Hepatic stellate cell (primary cell): Measurements from ENCODE around the gene KBTBD6.
"Not testable (repeated sequence)": the region's sequence is repeated elsewhere in the genome, so short reads cannot be mapped to it uniquely, and the experiment has no call there.

Experiments
- DNase-seq: peaks from one replicate; pipeline ENCODE4 v3.0.0; 2011; ENCODE audit warnings: low spot score

KBTBD6 gene

DNA sequence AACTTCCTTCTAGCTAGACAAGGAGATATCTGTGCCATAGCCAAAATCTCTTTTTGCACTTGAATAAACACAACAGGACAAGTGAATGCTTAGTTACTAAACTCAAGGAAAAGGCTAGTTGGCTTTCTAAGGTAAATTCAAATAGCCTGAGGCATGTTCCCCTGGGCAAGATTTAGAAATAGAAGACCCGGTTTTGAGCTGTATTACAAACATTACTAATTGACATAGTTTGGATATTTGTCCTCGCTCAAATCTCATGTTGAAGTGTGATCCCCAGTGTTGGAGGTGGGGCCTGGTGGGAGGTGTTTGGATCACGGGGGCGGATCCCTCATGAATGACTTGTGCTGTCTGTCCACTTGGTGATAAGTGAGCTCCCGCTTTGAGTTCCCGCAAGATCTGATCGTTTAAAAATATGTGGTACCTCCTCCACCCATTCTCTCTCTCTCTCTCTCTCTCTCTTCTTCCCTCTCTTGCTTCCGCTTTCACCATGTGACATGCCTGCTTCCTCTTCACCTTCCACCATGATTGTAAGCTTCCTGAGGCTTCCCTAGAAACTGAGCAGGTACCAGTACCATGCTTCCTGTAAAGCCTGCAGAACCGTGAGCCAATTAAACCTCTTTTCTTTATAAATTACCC, 3.9 kb upstream of the KBTBD6 start:
- DNase-seq, result no peak

DNA sequence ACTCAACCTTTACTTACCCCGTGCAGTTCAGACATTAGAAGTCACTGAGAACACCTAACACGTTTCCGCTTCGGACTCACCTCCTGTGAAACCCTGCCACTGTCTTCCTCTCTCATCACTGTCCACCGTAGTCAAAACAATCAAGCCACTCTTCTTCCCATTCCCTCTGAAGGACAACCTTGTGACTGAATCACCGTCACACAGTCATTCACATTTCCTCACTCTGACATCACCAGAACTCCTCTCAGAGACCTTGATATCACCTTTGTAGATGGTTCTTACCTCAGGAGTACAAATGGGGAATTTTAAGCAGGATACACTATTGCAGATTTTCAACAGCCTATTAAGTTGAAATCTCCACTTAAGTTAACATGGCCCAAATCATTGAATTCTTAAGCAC, 1.3 kb upstream of the KBTBD6 start:
- DNase-seq, result no peak

DNA sequence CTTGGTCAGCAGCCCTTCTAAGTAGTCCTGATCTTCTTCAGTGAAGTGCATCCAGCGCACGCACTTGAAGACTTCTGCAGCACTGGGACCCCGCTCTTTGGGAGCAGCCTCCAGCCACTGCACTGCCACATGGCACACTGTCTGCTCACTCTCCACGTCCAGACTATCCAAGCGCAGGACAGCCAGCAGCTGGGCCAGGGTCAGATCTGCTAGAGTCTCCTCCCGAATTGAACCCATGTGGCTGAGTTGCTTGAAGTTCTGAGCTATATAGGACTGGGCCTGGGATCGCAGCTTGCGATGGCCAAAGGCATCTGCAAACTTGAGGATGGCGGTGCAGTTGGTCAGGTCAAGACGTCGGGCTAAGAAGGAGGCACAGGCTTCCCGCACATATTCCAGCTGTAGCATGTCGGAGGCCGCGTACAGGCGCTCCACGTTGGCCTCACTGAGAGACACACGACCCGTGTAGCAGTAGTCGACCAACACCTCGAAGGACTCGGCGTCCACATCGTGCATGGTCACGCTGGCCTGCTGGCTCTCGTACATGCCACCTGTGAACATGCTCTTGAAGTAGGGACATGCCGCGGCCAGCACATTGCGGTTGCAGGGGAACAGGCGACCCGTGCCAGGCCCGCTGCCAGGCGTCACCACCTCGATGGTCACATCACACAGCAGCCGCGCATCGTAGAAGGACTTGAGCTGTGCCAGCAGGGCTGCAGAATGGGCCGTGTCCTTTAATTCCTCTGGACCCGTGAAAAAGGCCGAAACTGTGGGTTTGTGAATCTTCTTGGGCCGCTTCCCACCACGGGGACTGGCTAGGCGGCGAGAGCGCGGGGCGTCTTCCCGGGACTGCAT, 716 bp downstream of the KBTBD6 start:
- DNase-seq, result not testable (repeated sequence)

DNA sequence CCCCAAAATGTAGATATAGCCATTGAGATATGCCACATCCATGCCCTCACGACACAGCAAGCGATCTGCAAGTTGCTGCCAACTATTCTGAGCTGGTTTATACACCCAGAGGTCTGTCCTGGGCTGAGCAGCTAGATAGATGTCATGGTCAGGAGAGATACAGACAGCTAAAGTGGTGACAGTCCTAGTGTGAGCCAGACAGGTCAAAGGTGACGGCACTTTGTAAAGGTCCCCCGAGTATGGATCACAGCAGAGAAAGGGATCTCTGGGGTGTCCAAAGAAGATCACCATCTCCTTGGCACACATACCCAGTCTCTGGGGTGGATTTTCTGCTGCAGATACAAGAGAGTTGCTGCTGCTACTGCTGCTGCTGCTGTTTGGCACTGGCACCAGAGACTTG, 1.4 kb downstream of the KBTBD6 start:
- DNase-seq, result not testable (repeated sequence)

DNA sequence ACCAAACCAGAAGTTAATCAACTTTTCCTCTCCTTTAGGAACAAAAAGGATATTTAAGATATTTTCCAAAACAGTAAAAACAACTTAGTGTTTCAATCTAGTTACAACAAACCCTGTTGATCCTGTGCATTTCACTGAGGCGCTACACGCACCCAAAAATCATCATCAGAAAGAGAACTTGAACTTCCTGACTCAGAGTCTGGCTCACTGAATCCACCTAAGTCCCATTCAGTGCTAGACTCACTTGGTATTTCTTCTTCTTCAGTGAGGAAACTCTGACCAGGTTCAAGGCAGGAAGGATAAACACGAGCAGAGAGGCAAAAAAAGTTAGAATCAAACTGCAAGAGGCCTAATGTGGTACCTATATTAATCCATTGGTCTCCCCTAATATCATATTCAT, 2.2 kb downstream of the KBTBD6 start:
- no peak for DNase-seq

DNA sequence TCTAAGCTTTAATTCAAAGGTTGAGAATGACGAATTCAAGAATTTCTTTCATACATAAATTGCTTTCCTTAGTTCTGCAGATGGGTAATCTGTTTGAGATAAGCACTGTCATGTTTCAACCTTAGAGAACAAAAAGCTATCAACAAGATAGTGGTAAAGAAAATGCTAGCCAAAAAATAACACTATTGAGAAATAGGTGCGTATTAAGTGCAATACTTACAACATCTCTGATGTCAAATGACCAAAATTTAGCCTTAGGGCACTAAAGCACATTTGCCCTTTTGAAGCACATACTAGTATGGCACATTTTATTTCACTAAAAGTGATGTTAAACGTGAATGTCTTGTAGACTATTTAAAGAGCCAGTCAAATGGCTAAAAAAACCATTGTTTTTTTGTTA, 4.9 kb downstream of the KBTBD6 start:
- no peak for DNase-seq

DNA sequence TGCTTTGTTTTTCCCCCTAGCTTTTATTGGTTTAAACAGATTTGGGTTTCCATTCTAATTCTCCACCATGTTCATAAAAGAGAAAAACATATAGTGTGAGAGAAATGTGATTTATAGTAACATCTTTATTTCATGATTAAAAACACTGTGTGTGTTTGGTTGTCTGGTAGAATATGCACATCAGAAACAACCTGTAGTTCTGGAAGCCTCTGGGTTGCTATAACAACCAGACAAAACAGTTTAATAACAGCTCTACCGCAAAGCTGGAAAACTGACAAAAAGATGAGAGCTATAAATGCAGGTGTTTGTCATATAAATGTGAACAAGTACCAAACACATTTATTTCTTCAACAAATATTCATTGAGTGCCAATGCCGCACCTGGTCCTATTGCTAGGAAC, 9.8 kb downstream of the KBTBD6 start:
- DNase-seq, result no peak

DNA sequence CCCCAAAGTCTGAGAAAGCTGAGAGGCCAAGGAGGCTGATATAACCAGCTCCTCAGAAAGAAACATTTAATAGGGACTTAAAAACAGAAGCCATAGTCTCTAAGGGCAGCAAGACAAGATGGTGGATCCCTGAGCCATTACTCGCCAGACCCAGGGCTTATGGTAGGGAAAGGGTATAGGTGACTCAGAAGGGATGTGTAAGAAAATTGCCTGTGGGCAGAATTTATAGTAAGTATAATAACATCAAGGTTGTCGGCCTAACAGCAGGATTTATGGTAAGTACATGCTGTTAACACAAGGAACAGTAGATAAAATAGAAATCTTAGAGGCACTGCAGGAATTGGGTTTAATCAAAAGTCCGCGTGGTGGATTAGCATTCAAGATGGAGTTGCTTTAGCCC, 14.7 kb downstream of the KBTBD6 start:
- DNase-seq, result no peak

DNA sequence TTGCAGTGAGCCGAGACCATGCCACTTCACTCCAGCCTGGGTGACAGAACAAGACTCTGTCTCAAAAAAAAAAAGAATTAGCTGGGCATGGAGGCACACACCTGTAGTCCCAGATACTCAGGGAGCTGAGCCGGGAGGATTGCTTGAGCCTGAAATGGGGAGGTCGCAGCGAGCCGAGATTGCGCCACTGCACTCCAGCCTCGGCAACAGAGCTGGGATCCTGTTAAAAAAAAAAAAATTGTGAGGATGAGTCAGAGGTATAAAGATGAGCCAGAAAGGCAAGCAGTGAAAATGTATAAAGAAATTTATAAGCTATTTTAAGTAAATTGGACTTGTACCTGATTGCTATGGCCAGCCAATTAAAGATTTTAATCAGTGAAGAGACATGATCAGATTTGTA, 21.1 kb downstream of the KBTBD6 start:
- DNase-seq, result no peak

DNA sequence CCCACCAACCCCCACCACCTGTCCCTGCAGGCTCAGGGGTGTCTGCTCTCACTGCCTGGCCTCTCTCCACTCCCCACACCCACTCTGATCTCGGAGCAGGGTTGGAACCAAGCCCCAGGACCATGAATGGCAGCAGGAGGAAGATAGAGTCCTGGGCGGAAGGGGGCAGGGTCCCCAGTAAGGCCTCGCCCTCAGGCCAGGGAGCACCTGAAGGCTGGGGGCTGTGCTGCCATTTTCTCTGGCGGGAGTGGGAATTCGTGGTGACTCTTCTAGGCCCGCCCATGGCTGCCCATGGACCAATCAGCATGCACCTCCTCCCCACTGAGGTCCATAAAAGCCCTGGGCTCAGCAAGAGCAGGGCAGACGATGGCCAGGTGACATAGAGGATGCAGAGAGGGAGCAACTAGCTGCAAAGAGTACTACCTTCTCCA, 25.0 kb downstream of the KBTBD6 start:
- no peak for DNase-seq

DNA sequence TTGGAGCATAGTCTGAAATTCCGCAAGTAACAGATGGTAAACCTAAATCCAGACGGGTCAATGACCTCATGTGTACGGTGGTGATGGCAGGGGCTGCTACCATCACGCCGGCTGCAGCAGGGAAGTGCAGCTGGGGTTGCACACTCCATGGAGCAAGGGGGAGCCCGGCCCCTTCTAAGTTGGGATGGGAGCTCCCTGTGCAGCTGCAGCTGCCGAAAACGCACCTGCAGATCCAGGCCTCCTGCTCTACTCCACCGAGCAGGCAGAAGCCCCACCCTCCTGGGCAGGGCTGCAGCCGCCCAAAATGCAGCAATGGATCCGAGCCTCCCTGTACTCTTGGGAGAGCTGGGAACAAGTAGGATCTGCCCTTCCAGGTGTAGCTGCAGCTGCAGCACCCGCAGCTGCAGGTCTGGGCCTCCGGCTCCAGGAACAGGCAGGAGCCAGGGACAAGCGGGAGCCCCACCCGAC, 25.5 kb downstream of the KBTBD6 start:
- DNase-seq, result no peak

DNA sequence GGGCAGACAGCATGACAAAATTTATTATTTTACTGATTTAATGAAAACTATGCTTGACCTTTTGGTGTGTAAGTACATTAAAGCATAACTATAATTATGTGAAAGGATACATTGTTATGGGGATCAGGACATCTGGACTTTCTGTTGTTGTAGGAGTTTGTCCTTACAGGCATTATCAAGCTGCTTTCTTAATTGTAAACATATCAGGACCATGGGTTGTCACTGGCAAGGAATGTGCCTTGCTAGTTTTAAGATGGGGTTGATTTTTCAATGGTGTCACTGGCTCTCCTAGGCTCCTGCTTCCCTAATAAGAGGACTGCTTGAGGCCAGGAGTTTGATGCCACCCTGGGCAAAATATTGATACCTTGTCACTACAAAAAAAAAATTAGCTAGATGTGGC, 32.6 kb downstream of the KBTBD6 start:
- no peak for DNase-seq

DNA sequence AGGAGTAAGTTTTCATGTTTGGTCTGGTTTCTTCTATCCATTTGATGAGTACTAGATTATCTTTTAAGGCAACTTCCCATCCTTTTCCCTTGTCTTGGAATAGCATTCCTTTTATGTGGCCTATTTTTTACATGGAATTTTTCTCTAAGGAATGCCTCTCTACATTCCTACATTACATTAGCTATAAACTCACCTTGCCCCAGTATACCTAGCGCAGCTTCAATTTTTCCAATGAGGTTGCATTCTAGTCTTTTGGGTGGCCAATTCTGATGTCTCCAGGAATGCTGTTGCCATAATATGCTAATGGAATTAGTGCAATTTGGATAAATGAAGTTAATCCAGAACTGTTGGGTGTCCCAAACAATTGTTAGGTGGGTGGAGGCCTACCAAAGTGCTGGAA, 33.8 kb downstream of the KBTBD6 start:
- DNase-seq, result no peak

DNA sequence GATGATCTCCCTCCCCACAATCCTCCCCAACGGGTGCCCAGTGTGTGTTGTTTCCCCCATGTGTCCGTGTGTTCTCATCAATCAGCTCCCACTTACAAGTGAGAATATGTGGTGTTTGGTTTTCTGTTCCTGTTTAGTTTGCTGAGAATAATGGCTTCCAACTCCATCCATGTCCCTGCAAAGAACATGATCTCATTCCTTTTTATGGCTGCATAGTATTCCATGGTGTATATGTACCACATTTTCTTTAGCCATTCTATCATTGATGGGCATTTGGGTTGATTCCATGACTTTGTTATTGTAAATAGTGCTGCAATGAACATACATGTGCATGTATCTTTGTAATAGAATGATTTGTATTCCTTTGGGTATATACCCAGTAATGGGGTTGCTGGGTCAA, 36.9 kb downstream of the KBTBD6 start:
- DNase-seq, result not testable (repeated sequence)

DNA sequence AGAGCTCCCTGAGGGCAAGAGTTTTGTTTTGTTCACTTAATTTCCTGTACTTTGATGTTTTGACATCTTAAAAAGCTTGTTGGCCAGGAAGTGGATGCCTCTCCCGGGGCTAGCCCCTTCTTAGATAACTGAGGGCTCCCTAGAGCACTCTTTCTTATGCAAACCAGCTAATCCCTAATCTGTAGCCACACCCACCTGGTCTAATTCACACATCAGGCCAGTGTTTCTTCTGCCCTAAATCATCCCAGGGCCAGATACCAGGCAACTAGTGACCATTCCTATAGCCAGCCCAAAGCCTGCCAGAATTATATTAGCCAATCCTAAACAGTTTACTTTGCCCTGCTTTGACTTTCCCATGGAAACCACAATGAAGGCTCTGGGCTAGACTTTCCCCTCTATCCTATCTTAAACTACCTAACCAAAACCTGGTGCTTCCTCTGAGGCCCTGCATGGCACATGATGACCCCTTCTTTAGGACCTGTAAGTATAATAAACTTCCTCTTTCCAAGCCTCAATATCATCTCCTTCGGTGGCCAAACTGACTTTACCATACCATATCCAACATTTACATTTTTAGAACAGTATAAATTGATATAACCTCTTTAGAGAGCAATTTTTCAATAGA, 46.5 kb downstream of the KBTBD6 start:
- no peak for DNase-seq

DNA sequence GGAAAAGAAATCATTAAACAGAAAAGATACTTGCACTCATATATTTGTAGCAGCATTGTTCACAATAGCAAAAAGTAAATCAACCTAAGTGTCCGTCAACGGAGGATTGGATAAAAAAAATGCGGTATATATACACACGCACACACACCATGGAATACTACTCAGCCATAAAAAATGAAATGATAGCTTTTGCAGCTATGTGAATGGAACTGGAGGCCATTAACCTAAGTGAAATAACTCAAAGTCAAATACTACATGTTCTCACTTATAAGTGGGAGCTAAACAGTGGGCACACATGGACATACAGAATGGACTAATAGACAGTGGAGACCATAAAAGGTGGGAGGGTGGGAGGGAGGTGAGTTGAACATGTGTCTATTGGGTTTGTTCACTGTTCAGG, 52.9 kb downstream of the KBTBD6 start:
- no peak for DNase-seq
